HUES48 (cell line): ENCODE measurements around the gene CREB3L1.

ENCODE experiments used
- H3K27ac ChIP-seq: one replicate; pipeline ENCODE4 v1.7.0; 2013; ENCODE audit warnings: low read depth, low read length, inconsistent platforms
- H3K27me3 ChIP-seq: 2 replicates; pipeline ENCODE4 v1.6.1; 2013; ENCODE audit warnings: mild to moderate bottlenecking, low read length; ENCODE audit not compliant: control insufficient read depth, insufficient read depth
- H3K36me3 ChIP-seq: 2 replicates; pipeline ENCODE4 v1.6.1; 2013; ENCODE audit warnings: low read length; ENCODE audit not compliant: control insufficient read depth, insufficient read depth
- H3K4me1 ChIP-seq: 2 replicates; pipeline ENCODE4 v1.6.1; 2013; ENCODE audit warnings: mild to moderate bottlenecking, low read length; ENCODE audit not compliant: control insufficient read depth, insufficient read depth
- H3K4me3 ChIP-seq: 2 replicates; pipeline ENCODE4 v1.5.1; 2013; ENCODE audit warnings: mild to moderate bottlenecking, low read depth, low read length
- H3K9ac ChIP-seq: 2 replicates; pipeline ENCODE4 v1.6.1; 2013; ENCODE audit warnings: mild to moderate bottlenecking, low read depth, low read length, moderate library complexity
- H3K9me3 ChIP-seq: 2 replicates; pipeline ENCODE4 v1.6.1; 2013; ENCODE audit warnings: low read length; ENCODE audit not compliant: control insufficient read depth, insufficient read depth

CREB3L1 gene, protein sequence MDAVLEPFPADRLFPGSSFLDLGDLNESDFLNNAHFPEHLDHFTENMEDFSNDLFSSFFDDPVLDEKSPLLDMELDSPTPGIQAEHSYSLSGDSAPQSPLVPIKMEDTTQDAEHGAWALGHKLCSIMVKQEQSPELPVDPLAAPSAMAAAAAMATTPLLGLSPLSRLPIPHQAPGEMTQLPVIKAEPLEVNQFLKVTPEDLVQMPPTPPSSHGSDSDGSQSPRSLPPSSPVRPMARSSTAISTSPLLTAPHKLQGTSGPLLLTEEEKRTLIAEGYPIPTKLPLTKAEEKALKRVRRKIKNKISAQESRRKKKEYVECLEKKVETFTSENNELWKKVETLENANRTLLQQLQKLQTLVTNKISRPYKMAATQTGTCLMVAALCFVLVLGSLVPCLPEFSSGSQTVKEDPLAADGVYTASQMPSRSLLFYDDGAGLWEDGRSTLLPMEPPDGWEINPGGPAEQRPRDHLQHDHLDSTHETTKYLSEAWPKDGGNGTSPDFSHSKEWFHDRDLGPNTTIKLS

GRCh38 chr11:46277622-46278386, at the start of gene CREB3L1:
CREB3L1 (plus strand) TSS chr11:46277662; CDS start chr11:46278112, 450 bp downstream.
- no peaks in the 10 kb centered on the region for H3K9me3 ChIP-seq
- 0 out of 2 replicates have a peak within 1 kb of the TSS, but pooled peaks have one; percentile 18 for H3K9ac ChIP-seq
- H3K4me1 ChIP-seq, result peaks cover 31% of the 10 kb centered on the region
- peaks cover 4% of the 10 kb centered on the region; the same call in 1 of the 2 replicates for H3K27me3 ChIP-seq
- H3K4me3 ChIP-seq, result peak within 1 kb of the TSS; percentile 78
- H3K27ac ChIP-seq, result no peak within 1 kb of the TSS
- H3K36me3 ChIP-seq, result no peaks in the 10 kb centered on the region

- Histone ChIP-seq H3K4me1 (no peaks in the 10 kb centered on the region), H3K4me3 (no peak overlapping the region), H3K27me3 (no peaks in the 10 kb centered on the region), H3K9me3 (0 out of 2 replicates have a peak, but pooled peaks cover 3% of the 10 kb centered on the region), H3K9ac (no peak overlapping the region), H3K36me3 (no peaks in the 10 kb centered on the region), H3K27ac (no peak overlapping the region)
These were observed 48.2 kb upstream of the CREB3L1 start for GRCh38 chr11:46229230-46229629.

GRCh38 chr11:46234311-46234710, 43.2 kb upstream of the CREB3L1 start:
- Histone ChIP-seq H3K9me3 (0 out of 2 replicates have a peak, but pooled peaks cover 3% of the 10 kb centered on the region), H3K9ac (no peak overlapping the region), H3K27ac (no peak overlapping the region), H3K27me3 (peaks cover 28% of the 10 kb centered on the region), H3K4me1 (peaks cover 8% of the 10 kb centered on the region), H3K36me3 (no peaks in the 10 kb centered on the region), H3K4me3 (no peak overlapping the region)

DNA sequence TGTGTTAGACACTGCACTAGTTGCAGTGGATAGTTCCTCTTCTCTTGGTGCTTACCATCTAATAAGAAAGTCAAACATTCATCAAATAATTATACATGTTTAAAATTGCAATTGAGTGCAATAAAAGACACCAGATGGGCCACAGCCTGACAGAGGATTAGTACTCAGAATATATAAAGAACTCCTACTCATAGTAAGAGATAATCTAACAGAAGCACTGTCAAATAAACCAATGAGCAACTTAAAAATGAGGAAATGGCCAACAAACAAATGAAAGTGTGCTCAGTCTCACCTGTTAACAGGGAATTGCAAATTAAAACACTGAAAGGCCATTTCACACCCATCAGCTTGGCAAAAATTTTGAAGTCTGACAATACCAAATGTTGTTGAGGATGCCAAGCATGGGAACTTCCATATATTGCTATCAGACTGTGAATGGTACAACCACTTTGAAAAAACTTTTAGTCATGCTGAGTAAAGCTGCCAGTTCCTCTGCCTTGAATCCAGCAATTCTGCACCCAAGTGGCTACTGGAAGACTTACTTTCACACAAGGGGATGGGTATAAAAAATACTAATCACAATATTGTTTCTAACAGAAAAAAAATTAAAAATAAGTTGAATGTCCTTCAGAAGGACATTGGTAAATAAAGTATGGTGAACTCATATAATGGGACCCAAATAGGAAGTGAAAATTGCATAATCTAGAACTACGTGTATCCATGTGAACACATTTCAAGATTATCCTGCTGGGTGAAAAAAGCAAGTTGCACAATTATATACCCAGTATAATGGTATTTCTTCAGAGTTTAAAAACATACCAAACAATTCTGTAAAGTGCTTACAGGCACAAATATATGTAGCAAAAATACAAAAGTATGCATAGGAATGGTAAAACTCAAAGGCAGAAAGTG, 41.4 kb upstream of the CREB3L1 start:
- H3K27me3 ChIP-seq, result peaks cover 28% of the 10 kb centered on the region
- H3K4me3 ChIP-seq, result no peak overlapping the region
- peaks cover 18% of the 10 kb centered on the region for H3K4me1 ChIP-seq
- no peak overlapping the region for H3K9ac ChIP-seq
- 0 out of 2 replicates have a peak, but pooled peaks cover 3% of the 10 kb centered on the region for H3K9me3 ChIP-seq
- no peaks in the 10 kb centered on the region for H3K36me3 ChIP-seq
- H3K27ac ChIP-seq, result no peak overlapping the region

DNA sequence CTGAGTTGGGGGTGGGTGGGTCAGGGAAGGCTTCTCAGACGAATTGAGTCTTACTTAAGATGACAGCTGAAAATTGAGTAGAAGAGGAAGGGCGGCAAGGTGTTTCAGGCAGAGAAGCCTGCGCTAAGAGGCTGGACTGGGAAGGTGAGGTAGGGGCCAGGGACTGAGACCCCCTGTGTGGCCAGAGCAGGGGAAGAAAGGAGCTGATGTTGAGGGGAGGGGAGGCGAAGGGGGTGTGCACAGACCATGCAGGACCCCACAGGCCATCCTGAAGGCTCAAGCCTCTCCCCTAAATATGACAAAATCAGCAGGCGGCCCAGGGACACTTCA, 40.6 kb upstream of the CREB3L1 start:
- H3K9me3 ChIP-seq, result 0 out of 2 replicates have a peak, but pooled peaks cover 3% of the 10 kb centered on the region
- no peak overlapping the region for H3K9ac ChIP-seq
- peaks cover 18% of the 10 kb centered on the region for H3K4me1 ChIP-seq
- H3K4me3 ChIP-seq, result peak overlapping the region; percentile 61
- no peaks in the 10 kb centered on the region for H3K36me3 ChIP-seq
- H3K27ac ChIP-seq, result peak overlapping the region; percentile 68
- H3K27me3 ChIP-seq, result peaks cover 28% of the 10 kb centered on the region

DNA sequence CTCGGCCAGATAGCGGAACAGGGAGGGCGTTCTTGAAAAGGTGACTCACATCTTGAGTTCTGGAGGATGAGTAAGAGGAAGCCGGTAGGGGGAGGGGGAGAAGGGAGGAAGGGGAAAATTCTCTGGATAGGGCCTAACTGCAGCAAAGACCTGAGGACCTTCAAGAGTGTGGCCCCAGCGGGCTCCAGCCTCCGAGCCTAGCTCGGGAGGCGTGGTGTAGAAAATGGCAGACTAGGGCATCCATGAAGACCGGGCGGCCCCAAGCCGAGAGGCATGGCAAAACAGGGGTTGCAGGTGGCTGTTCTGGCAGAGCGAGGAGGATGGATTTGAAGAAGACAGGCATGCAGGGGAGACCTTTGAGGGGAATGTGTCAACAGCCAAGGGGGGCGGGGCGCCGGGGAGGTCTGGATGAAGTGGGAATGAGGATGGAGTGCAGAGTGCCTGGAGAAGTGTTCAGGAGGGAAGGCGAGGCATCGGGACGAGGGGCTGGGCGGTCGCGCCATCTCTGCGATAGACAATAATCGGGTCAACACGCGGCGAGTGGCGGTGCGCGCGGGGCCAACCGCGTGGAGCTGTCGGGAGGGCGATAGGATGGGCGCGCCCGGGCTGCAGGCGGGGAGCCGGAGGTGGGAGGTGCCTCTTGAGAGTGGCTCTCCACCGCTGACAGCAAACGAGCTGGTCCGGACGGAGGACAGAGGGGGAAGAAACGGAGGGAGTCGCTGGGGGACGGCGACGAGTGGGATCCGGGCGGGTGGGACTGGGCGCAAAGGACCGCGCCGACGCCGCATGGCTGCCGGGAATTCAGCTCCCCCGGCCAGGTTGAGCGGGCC, 40.0 kb upstream of the CREB3L1 start:
- Histone ChIP-seq H3K4me1 (peaks cover 22% of the 10 kb centered on the region), H3K9ac (no peak overlapping the region), H3K27me3 (peaks cover 28% of the 10 kb centered on the region), H3K9me3 (0 out of 2 replicates have a peak, but pooled peaks cover 3% of the 10 kb centered on the region), H3K36me3 (no peaks in the 10 kb centered on the region), H3K27ac (peak overlapping the region; percentile 68), H3K4me3 (peak overlapping the region; percentile 61)

GRCh38 chr11:46238078-46238966, 39.1 kb upstream of the CREB3L1 start:
- peak overlapping the region; percentile 61 for H3K4me3 ChIP-seq
- peaks cover 28% of the 10 kb centered on the region for H3K27me3 ChIP-seq
- H3K27ac ChIP-seq, result peak overlapping the region; percentile 68
- peaks cover 29% of the 10 kb centered on the region for H3K4me1 ChIP-seq
- no peaks in the 10 kb centered on the region for H3K9me3 ChIP-seq
- H3K36me3 ChIP-seq, result no peaks in the 10 kb centered on the region
- no peak overlapping the region for H3K9ac ChIP-seq

- Histone ChIP-seq H3K36me3 (no peaks in the 10 kb centered on the region), H3K9me3 (no peaks in the 10 kb centered on the region), H3K4me1 (peaks cover 35% of the 10 kb centered on the region), H3K9ac (no peak overlapping the region), H3K4me3 (peak overlapping the region; percentile 61), H3K27ac (peak overlapping the region; percentile 53), H3K27me3 (peaks cover 28% of the 10 kb centered on the region)
These were observed 38.3 kb upstream of the CREB3L1 start for GRCh38 chr11:46238967-46239800.

DNA sequence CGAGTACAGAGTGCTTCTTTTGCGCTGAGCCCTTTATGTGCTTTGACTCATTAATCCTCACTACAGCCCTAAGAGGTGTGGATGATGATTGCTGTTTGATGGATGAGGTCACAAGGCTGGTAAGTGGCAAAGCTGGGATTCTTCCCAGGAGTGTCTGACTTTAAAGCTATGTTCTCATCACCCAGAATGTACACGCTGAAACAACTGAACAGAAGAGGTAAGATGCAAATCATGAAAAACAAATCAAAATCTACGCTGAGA, 37.7 kb upstream of the CREB3L1 start:
- no peak overlapping the region for H3K27ac ChIP-seq
- H3K9me3 ChIP-seq, result no peaks in the 10 kb centered on the region
- H3K4me1 ChIP-seq, result peaks cover 35% of the 10 kb centered on the region
- peaks cover 28% of the 10 kb centered on the region for H3K27me3 ChIP-seq
- H3K9ac ChIP-seq, result no peak overlapping the region
- H3K36me3 ChIP-seq, result no peaks in the 10 kb centered on the region
- no peak overlapping the region for H3K4me3 ChIP-seq
